COLO668 (cell line): ENCODE data around the gene KRTAP17-1.
"Not testable (repeated sequence)": the region's sequence is repeated elsewhere in the genome, so short reads cannot be mapped to it uniquely, and the experiment has no call there.

Source experiments
- DNase-seq: peaks from one replicate; lab custom pipeline; 2025; ENCODE audit not compliant: unreplicated experiment; lab: John Stamatoyannopoulos, UW

Gene KRTAP17-1, protein sequence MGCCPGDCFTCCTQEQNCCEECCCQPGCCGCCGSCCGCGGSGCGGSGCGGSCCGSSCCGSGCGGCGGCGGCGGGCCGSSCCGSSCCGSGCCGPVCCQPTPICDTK

DNA sequence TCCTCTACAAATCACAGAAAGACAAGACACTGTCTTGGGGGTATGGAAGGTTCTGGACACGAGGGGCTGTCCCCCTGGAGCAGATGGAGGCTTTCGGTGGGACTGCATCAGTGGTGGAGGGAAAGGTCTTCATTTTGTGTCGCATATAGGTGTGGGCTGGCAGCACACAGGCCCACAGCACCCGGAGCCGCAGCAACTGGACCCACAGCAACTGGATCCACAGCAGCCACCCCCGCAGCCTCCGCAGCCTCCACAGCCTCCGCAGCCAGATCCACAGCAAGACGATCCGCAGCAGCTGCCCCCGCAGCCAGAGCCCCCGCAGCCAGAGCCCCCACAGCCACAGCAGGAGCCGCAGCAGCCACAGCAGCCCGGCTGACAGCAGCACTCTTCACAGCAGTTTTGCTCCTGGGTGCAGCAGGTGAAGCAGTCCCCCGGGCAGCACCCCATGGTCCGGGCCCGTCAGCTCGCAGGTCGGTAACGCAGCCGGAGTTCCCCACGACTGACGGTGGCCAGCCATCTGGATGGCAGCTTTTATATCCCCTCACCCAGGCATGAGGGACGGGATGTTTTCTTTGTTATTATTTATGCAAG lies at the start of gene KRTAP17-1:
KRTAP17-1 (minus strand) TSS at position 507 of the 591 bp plus-strand sequence; CDS start at position 447, 60 bp downstream.
- peak; percentile 1 for DNase-seq

DNA sequence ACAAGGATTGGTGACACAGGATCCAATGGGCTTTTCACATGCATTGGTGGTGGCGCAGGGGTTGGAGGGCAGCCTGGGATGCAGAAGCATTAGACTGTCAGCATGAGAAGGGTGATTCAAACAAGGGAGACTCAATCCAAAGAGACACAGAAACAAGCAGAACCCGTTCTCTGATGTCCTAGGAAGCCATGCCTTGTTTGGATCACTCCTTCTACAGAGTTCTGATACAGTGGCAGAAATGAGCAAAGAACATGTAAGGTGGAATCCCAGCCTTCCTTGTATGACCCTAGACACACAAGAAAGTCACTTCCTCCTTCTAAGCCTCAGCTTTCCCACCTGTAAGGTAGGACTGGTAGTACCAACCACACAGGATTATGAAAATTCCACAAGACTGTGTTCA lies 48.4 kb upstream of the KRTAP17-1 start:
- DNase-seq: no peak

DNA sequence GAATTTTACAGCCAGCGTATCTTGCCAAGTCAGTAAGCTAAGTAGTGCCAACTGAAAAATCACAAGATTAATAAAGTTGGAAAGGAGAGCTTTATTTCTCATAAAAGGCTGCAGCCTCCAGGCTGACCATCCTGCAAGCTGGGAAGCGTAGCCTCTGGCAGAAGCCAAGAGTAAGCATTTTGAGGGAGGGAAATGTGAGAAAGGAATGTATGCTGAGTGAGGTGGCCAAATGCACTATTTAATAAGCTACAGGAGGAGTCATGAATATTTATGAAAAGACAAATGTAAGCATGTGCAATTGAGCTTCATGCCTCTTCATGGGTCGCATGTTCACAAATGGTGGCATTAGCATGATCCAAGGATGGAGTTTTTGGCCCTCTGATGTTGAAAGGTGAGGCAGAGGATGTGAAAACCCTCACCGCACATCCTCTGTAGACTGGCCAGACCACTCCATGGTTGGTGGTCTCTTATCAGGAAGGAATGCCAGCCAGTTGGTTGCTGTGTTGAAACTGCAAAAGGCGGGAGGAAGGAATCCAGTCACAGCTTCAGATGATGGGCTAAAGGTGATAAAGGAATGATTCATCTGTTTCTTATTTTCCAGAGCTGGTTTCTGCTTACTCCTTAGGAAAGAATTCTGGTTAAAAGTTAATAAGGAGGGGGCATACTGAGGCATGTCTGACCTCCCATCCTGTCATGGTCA lies 44.9 kb upstream of the KRTAP17-1 start:
- no peak for DNase-seq

DNA sequence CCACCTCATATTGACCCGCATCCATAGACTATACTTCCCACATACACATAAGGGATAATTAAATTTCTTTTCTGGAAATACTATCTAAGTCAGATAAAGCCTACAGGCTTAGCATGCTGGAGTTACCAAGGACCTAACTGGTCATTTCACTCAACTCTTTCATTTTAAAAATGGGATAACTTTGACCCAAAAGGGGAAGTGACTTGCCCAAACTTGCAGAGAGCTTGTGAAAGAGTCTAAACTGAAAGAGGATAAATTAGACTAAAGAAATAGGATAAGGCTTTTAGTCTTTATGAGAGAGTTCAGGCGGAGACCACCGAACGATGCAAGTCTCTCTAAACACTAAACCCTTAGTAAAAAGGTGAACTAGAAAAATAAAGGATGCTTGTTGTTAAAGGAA lies 39.0 kb upstream of the KRTAP17-1 start:
- no peak for DNase-seq

DNA sequence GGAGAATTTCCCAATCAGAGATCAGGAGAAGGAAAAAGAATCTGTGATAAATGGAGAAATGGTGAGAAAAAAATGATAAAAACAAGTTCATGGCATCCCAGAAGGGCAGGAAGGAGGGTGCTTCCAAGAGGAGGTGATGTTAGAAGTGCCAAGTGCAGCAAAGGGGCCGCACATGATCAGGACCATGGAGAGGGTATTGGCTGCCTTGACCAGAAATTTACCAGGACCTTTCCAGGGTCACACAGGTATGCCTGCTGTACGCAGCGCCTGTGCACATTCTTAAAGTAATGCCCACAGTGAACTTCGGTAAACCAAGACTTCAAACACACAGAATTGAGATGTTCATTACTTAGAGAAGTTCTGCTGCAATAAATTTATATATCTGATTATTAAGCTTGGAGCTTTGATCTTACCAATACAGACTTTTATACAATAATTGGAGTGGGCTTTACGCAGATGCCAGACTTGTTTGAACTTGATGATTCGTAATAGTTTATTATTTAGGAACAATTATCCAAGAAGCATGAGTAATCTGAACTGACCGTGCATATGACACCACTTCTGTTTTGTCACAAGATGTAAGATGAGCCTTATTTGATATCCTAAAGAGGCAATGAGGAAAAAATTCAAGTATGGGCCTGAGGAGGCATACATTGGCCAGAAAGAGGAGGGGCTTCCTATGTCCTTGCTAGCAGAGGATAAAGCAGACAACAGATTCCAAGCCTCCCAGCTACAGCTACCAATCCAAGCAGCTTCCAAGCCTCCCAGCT lies 37.3 kb upstream of the KRTAP17-1 start:
- no peak for DNase-seq

DNA sequence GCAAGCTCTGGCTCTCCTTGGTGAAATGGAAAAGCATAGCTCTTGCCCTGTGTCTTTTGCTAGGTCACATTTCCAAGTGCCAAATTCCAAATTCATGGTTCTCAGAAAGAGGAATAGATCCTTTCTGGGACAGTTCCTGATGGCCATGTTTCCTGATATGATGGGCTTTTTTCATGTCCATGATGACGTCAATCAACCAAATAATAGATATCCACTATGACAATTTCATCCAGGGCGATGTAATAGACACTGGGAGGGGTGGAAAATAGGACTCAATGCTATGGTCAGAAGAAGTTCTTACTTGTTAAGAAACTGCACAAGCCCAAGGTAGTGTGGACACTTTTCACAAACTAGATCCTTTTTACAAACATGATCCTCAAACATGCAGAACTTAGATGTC lies 35.7 kb upstream of the KRTAP17-1 start:
- no peak for DNase-seq

DNA sequence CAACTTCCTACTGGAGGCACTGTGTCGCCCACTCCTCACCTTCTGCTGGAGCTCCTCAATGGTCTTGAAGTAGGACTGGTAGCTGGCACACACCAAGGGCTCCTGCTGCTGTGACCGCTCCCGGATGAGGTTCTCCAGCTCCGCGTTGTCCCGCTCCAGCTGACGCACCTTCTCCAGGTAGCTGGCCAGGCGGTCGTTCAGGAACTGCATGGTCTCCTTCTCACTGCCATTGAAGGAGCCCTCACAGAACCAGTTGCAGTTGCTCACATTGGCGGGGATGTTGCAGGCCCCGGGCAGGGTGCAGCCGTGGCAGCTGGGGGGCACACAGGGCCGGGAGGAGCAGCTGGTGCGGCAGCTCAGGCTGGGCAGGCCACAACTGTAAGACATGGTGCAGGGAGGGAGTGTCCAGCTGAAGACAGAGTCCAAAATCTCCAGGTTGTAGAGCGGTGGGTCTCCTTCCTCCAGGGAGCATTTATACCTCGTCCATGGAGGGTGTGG lies 34.9 kb upstream of the KRTAP17-1 start, which contains the start of gene KRT33A:
KRT33A (minus strand) TSS at position 448 of the 498 bp plus-strand sequence; CDS start at position 387, 61 bp downstream.
- not testable (repeated sequence) for DNase-seq

DNA sequence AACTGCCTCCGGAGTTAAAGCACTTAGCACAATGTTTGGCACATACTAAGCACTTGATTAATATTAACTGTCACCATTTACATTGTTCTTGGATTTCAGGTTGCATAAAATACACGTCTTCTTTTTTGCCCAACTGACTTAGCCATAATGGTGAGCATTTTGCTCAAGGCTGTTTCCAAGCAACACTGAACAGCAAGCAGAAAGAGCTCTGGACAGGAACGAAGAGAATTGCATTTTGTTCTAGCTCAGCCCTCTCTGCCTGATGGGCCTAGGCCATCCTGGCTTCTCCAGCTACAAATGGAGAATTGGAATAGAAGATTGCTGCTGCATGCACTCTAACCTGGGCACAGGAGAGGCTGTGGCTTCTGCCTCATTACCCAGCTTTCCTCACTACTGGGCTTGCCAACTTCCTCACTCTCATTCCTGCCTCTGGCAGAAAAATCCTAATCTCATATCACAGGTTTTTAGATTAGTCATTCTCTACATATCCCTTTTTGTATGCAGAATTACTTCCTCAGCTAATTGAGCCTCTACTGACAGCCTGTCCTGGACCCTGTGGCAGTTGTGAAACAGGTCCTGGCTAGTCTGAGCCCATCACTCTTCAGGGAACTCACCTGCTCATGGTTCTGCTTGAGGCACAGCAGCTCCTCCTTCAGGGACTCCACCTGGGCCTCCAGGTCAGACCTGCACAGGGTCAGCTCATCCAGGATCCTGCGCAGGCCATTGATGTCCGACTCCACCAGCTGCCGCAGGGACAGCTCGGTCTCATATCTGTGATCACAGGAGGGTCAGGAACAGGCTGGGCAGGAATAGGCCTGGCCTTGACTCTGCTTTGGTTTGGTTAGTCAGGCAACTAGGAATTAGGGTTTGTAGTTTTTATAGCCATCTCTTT lies 32.6 kb upstream of the KRTAP17-1 start:
- DNase-seq: no peak

DNA sequence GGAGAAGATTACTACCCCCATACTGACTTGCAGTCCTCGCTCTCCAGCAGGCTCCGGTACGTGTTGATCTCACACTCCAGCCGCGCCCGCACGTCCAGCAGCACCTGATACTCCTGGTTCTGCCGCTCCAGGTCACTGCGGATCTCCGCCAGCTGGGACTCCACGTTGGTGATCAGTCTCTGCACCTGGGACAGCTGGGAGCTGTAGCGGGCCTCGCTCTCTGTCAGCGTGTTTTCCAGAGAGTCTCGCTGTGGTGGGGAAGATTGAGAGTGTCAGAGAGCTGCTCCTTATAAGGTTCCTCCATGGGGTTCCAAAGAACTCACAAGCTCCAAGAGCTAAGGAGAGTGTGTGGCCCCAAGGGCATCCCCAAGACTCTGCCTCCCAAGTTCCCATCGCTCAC lies 30.9 kb upstream of the KRTAP17-1 start:
- DNase-seq: not testable (repeated sequence)

DNA sequence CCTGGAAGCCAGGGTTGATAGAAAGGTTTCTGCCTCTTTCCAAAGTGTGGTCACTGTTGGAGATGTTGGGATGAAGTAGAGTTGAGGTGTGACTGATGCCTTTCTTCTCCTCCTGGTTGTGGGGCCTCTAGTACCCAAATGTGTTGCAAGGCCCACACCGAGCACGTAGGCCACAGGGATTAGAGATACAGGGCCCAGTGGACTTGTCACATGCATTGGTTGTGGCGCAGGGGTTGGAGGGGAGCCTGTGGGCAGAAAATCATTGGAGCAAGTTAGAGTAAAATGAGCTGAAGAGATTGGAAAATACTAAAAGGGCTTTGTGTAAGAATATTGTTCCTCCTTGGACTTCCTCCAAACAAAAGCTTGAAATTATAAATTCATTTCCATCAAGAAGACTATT lies 30.5 kb upstream of the KRTAP17-1 start:
- no peak for DNase-seq

DNA sequence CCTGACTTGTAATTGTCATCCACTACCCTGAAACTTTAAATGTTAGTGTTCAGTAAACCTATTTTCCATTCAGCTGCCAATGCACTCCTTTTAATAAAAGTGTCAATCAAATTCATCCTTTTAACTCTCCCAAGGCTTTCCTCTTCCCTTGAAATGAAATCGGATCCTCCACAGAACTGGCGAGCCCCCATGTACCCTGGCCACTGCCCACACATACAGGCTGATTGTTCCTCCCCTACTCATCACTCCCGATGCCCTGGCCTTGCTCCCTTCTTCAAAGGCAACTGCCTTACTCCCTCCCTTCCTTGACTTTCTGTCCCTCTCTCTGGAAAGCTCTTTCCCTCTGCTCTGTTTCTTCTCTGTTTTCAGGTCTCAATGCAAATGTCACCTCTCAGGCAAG lies 27.5 kb upstream of the KRTAP17-1 start:
- DNase-seq: no peak

DNA sequence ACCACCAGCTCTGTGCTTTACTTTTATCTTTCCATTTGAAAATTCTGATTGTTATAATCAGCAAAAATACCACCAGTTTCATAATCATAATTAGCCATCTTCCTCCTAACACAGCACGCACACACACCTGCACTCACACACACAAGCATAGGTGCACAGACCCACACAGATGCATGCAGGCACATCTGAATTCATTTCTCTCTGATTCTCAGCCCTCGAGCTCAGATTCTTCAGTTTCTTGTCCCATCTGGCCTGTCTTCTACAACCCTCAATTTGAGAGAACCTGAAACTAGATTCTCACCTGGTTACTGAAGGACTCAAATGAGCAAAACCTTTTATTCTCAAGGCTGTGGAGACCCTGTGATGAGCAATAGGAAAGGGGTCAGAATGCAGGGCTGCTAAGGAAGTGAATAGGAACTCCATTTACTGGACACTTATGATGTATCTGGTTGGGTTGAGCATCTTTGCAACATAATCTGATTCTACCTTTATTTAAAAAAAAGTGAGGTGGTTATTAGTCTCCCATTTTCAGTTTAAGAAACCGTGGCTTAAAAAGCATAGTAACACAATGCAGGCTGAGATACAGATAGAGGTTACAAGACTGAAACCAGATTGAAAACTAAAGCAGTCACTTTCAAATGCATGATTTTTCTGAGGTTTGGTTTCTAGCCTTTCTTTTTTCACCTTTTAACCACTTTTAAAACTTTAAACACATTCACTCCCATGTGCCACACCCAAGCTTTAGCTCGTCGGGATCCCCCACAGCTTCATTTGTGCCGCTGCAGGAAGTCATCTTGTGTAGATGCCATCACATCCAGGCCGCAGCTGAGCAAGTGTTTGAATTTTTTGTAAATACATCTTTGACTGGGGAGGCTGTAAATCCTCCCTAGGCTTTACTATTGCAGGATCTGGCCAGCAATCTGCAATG lies 25.7 kb upstream of the KRTAP17-1 start:
- DNase-seq: no peak

DNA sequence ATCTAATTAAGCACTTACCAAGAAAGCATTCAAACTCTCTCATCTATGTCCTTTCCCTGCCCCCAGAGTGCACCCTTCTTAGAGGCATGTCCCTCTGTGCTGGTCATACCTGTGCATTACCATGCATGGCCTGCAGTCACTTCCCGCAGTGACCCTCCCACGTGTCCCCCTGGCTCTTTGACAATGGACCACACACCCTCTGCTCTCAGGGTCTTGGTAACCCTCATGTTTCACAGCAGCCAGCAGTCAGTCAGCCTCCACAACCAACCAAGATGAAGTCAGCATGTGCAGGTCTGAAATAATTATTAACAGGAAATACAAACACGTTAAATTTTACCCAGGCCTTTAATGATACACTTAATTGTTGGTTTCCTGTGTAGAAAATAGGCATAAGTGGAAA lies 25.0 kb upstream of the KRTAP17-1 start:
- no peak for DNase-seq

DNA sequence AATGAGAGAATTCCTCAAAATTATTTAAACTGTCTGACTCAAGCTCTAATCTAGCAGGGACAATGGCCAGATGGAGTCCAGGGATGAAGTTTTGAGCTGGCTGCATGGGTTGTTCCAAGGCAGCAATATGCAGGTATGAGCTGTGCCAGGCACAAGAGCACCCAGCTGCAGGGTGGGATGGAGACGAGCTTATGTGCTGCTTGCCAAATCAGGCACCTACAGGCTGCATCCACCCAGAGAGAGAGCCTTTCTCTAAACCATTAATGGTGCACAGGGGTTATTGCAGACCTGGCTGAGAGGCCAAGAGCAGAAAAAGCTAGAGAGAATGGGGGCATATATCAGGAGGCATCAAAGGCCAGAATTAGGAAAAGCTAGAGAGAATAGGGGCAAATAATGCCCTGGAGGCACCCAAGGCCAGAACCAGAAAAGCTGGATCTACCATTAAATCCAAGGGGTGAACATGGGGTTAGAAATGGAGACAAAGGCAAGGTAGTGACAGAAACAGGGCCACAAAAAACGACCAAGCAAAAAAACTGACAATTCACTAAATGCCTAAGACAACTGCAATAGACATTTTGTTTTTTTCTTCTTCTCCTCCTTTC lies 24.2 kb upstream of the KRTAP17-1 start:
- no peak for DNase-seq

DNA sequence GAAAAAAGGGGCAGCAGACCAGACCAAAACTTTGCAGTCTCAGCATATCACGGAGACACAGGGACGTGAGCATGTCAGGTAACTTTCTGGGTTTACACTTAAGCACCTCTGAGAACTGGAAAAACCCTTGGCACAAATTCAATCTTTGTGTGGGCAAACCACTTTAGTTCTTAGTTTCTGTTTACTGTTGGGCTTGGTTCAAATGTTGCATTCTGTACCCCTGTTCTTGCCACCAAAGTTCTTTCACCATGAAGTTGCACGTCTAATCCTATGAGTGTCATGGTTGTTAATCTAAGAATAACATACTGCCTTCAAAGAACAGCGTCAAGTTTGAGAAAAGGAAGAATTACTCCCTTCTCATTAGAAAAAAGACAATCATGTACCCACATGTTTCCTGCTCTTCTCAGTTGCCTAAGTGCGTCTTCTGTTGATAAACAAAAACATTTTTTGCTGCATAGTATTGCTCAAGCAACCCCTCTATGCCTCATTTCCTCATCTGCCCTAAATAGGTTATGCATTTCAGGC lies 23.5 kb upstream of the KRTAP17-1 start:
- DNase-seq: no peak

DNA sequence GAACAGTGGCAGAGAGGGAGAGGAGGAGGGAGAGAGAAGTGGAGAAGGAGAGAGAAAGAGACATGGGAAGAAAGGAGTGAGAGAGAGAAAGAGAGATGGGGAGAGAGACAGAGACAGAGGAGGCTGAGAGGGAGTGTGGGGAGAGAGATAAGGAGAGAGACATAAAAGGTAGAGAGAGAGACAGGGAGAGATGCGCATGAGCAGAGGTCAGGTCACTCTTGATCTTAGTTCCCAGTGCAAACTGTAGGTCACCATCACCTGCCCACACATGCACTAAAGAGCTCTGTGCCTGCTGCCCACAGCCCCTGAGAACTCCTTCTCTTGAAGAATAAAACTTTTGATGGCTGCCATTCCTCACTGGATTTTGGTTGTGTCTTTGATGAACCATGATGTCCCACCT lies 20.2 kb upstream of the KRTAP17-1 start:
- DNase-seq: no peak

DNA sequence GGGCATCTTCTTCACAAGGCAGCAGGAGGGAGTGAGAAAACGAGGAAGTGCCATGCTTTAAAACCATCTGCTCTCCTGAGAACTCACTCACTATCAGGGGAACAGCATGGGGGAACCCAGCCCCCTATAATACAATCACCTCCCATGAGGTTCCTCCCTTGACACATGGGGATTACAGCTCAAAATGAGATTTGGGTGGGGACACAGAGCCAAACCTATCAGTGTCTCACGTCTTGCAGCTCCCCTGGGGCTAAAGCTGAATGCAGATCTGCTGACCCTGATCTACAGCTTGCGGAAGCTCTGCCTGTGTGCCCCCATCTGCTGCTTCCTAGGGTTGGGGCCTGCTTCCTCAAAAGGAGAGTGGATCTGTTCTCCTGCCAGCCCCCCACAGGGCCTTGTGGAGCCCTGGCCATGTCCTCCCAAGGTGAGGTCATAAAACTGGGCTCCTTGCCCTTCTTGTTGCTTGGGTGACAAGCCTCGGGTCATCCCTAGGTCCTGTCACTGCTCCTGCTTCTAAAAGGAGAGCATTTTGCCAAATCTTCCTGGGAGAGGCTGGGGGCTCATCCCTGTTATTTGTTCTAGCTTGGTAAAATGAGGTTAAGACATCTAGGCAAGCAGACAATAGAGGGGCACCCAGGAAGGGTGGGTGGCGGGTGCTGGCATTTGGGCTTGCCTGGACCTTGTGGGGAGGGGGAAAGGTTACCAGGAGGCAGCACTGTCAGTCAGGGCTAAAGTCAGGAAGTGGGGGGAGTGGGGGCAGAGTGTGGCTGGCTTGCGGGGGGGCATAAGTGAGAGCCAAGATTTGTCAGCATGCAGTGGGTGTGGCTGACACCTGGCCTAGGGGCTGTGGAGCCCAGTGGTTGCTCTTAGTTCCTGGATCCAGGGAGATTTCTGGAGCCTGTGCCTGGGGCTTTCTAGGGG lies 19.1 kb upstream of the KRTAP17-1 start:
- no peak for DNase-seq

DNA sequence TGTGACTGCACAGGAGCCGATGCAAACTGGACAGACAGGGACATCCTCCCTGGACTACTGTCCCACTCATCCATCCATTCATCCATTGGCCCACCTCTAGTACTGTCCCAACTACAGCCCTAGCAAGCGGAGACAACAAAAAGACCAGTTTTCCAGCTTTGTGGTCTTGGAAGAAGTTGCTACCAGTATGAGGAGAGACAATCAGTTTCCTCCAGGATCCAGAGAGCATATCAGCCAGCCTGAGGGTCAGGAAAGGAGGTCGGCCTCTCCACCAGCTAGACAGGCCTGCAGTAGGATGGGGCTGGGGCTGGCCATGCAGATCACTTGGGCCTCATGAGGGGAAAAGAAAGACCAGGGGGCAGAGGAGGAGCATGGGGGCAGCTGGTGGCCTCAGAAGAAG lies 18.3 kb upstream of the KRTAP17-1 start:
- DNase-seq: no peak
